MCF 10A (cell line): Measurements from ENCODE around the gene NFS1. TPM values are rescaled to one million over a fixed set of nuclear protein-coding genes. Genes with fewer than 3 reads are reported as not detected.

Source experiments
- BruUV-seq: library from RNA; stranded (reverse); fragments of 400-500 nt; replicated peaks from 2 replicates; lab custom pipeline; 2021; lab: Mats Ljungman, UMichigan
- CTCF ChIA-PET: fragments of 300-600 bp; sonication (Branson Sonifier 250); formaldehyde crosslinking; extraction: SDS; loops from one replicate; lab custom pipeline; 2021; ENCODE audit warnings: antibody characterized with exemption, inconsistent platforms; lab: Yijun Ruan, JAX
- POLR2A ChIA-PET: fragments of 300-600, 350-650 bp; sonication (Branson Sonifier 250); formaldehyde crosslinking; extraction: SDS; loops from one replicate; lab custom pipeline; 2020; ENCODE audit warnings: antibody characterized with exemption, inconsistent platforms; lab: Yijun Ruan, JAX
- DNase-seq: peaks from one replicate; pipeline ENCODE4 v3.0.0-alpha.2; 2018; ENCODE audit not compliant: unreplicated experiment
- H3K27ac Mint-ChIP-seq: one replicate; pipeline ENCODE4 v1.8.0; 2022; ENCODE audit warnings: mild to moderate bottlenecking, low read depth, mixed read lengths; ENCODE audit not compliant: unreplicated experiment
- H3K27me3 Mint-ChIP-seq: one replicate; pipeline ENCODE4 v1.8.0; 2022; ENCODE audit warnings: mixed read lengths; ENCODE audit not compliant: insufficient read depth, unreplicated experiment
- H3K36me3 Mint-ChIP-seq: one replicate; pipeline ENCODE4 v1.8.0; 2022; ENCODE audit warnings: mild to moderate bottlenecking, moderate library complexity, mixed read lengths; ENCODE audit not compliant: insufficient read depth, unreplicated experiment
- H3K4me1 Mint-ChIP-seq: one replicate; pipeline ENCODE4 v1.8.0; 2022; ENCODE audit warnings: mixed read lengths; ENCODE audit not compliant: insufficient read depth, unreplicated experiment
- H3K4me3 Mint-ChIP-seq: one replicate; pipeline ENCODE4 v1.8.0; 2022; ENCODE audit warnings: mild to moderate bottlenecking, moderate library complexity, mixed read lengths; ENCODE audit not compliant: unreplicated experiment
- H3K9me3 Mint-ChIP-seq: one replicate; pipeline ENCODE4 v1.8.0; 2022; ENCODE audit warnings: mixed read lengths; ENCODE audit not compliant: unreplicated experiment
- CTCF ChIP-seq: fragments of 200-600 bp; IDR thresholded peaks from one replicate; pipeline ENCODE4 v1.8.0; 2022; ENCODE audit warnings: antibody characterized with exemption, mild to moderate bottlenecking; ENCODE audit not compliant: unreplicated experiment
- intact Hi-C: fragments of 100-400 bp; cut with micrococcal nuclease; formaldehyde crosslinking; loops from 2 replicates; pipeline ENCODE4 v1.14.1; 2022
- total RNA-seq: library from RNA; stranded (reverse); gene quantifications from 2 replicates; pipeline ENCODE4 v1.2.3, GENCODE V29; 2022

Gene NFS1
- total RNA-seq, 1 experiment from 2014 or later, result 27.6 TPM

- Mint-ChIP-seq H3K27ac (no peak overlapping the region), H3K27me3 (no peaks in the 10 kb centered on the region), H3K36me3 (peaks cover 100% of the 10 kb centered on the region), H3K4me3 (no peak overlapping the region), H3K4me1 (peaks cover 5% of the 10 kb centered on the region), H3K9me3 (no peaks in the 10 kb centered on the region)
- POLR2A ChIA-PET, result interaction anchor here (0.6 to 14.8 kb wide), 11 partner anchors 6 to 1572 kb away, joined by 3 to 266 read pairs (median 4); partner anchors contain the start of gene RBM39
- CTCF ChIA-PET, result interaction anchor here (0.6 to 1.5 kb wide), 4 partner anchors 9 to 24 kb away, joined by 3 to 4 read pairs (median 4); no protein-coding TSS in a partner anchor
- intact Hi-C loops, result loop anchor here (5.0 kb wide), 1 partner anchor 178 kb away; no protein-coding TSS in a partner anchor
- no TSS peak for BruUV-seq
- no peak for DNase-seq
- no peak for TF ChIP-seq CTCF
These were observed 5.5 kb upstream of the NFS1 start for GRCh38 chr20:35704514-35705261.

- H3K4me3 Mint-ChIP-seq, result no peak overlapping the region
- no peaks in the 10 kb centered on the region for H3K27me3 Mint-ChIP-seq
- H3K27ac Mint-ChIP-seq, result peak overlapping the region; percentile 51
- TF ChIP-seq CTCF, result no peak
- H3K9me3 Mint-ChIP-seq, result no peaks in the 10 kb centered on the region
- CTCF ChIA-PET, result interaction anchor here (0.6 to 1.5 kb wide), 2 partner anchors 251 to 1106 kb away, joined by 3 to 12 read pairs; partner anchors contain the start of gene SCAND1
- no TSS peak for BruUV-seq
- peaks cover 10% of the 10 kb centered on the region for H3K4me1 Mint-ChIP-seq
- POLR2A ChIA-PET, result interaction anchor here (0.6 to 14.8 kb wide), 16 partner anchors 8 to 435 kb away, joined by 3 to 266 read pairs (median 8); partner anchors contain the start of genes CPNE1, RBM12, RBM39 and SCAND1
- no peak for DNase-seq
- intact Hi-C loops, result loop anchor here (5.0 kb wide), 1 partner anchor 179 kb away; no protein-coding TSS in a partner anchor
- peaks cover 99% of the 10 kb centered on the region for H3K36me3 Mint-ChIP-seq
These were observed 3.9 kb upstream of the NFS1 start for GRCh38 chr20:35702824-35703695.

GRCh38 chr20:35702051-35702823 is 3.1 kb upstream of the NFS1 start:
- DNase-seq, result no peak
- POLR2A ChIA-PET, result interaction anchor here (0.7 to 14.8 kb wide), 20 partner anchors 8 to 255 kb away, joined by 3 to 266 read pairs (median 4); partner anchors contain the start of genes CPNE1, RBM12, RBM39 and SCAND1
- no peak for TF ChIP-seq CTCF
- Mint-ChIP-seq H3K4me3 (no peak overlapping the region), H3K4me1 (peaks cover 18% of the 10 kb centered on the region), H3K36me3 (peaks cover 96% of the 10 kb centered on the region), H3K27ac (peak overlapping the region; percentile 5), H3K9me3 (no peaks in the 10 kb centered on the region), H3K27me3 (no peaks in the 10 kb centered on the region)
- CTCF ChIA-PET, result interaction anchor here (1.1 to 1.5 kb wide), 2 partner anchors 8 to 252 kb away, joined by 3 to 12 read pairs; partner anchors contain the start of gene SCAND1
- intact Hi-C loops, result loop anchor here (5.0 kb wide), 1 partner anchor 180 kb away; no protein-coding TSS in a partner anchor
- BruUV-seq, result no TSS peak
